GM12875 (cell line): Measurements from ENCODE around the gene SPTSSA.

Experiments
- H3K4me3 ChIP-seq: one replicate; pipeline ENCODE4 v1.5.1; 2011; ENCODE audit warnings: low read depth, low read length, control low read depth
- CTCF ChIP-seq: IDR thresholded peaks from 2 replicates; pipeline ENCODE4 v1.5.1; 2011; ENCODE audit warnings: low read depth, mild to moderate bottlenecking, control low read depth, inconsistent platforms, low read length, moderate library complexity, borderline replicate concordance; ENCODE audit not compliant: insufficient read depth

The SPTSSA gene

DNA sequence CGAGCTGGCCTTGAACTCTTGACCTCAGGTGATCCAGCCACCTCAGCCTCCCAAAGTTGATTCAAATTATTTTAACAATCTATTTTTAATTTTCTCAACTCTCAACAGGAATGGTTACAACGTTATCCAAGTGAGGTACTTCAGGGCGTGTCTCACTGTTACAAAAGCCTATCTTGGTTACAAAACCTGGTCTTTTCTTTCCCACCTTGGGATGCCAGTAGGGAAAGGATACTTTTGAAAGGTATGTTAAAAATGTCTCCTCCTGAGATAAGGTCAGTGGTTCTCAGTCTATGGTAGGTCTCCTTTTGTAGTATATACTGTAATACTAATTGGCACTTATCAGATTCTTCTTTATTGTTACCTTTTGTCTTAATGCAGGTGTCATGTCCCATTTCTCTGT lies 4.9 kb downstream of the SPTSSA start:
- TF ChIP-seq CTCF = no peak
- H3K4me3 ChIP-seq = no peak overlapping the region

- TF ChIP-seq CTCF = no peak
- no peak overlapping the region for H3K4me3 ChIP-seq
Measured at GRCh38 chr14:34453226-34453625, 8.8 kb downstream of the SPTSSA start.

- TF ChIP-seq CTCF = no peak
- H3K4me3 ChIP-seq = no peak overlapping the region
Measured at GRCh38 chr14:34452258-34452822, 9.7 kb downstream of the SPTSSA start.

DNA sequence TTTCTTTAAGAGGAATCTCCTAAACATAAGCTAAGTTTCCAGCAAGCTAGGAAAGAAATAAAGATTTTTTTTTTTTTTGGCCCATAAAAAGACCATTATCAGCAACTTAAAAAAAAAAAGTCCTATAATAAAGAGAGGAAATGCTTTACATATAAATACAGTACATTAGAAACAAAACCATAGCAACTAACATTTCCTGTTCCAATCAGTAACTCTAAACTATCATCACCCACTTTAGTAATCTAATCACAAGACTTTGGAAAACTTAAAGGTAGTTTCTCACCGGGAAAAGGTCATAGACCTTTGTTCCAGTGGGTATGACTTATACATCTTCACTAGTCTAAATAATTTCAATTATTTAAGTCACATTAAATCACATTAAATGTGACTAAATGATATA lies 11.1 kb downstream of the SPTSSA start:
- no peak overlapping the region for H3K4me3 ChIP-seq
- no peak for TF ChIP-seq CTCF

DNA sequence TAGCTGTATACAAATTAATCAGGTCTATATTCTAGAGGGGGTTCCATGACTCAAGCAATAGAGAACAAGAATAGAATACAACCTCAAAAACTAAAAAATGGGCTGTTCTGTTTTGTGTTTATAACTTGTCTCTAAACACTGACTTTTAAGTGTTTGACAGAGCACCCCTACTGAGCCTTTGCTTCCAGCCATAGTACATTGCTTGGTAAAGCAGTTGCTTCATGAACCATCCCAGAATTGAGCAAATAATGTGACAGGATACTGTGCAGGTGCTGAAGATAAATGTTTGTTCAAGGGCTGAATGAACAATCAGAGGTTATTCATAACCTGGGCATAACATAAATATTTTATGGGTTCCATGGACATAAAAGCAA lies 11.5 kb downstream of the SPTSSA start:
- TF ChIP-seq CTCF = no peak
- no peak overlapping the region for H3K4me3 ChIP-seq

DNA sequence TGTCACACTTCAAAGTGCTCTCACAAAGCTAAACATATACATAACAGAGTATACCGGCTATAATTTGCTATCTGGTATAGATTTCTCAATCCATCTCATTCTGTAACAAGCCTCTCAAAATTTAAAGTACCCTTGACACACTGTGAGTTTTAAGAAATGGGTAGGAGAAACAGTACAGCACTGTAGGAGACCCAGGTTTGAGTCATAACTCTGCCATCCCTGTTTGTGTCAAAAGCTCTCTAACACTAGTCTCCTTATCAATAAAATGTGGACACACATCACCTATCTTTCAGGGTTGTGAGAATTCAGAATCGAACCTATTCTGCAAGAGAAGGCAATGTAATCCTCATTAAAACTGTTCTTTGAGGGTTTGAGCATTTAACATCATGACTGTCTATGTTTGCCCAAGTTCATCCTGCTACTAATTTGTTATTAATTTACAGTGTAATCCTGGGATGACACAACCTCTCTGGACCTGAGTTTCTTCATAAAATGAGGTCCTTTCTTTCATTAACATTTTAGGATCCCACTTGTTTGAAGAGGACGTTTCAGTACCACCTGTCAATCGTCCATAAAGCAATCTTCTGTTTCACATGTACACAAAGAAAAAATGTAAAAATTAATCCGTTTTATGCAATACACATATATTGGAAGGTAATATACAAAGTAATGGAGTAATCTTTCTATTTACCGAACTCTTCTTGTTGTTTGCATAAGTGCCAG lies 12.1 kb downstream of the SPTSSA start:
- no peak overlapping the region for H3K4me3 ChIP-seq
- TF ChIP-seq CTCF = no peak

GRCh38 chr14:34439090-34439489 lies 22.9 kb downstream of the SPTSSA start:
- H3K4me3 ChIP-seq = no peak overlapping the region
- TF ChIP-seq CTCF = no peak
